GM12873 (cell line): ENCODE results near the gene FREM1.

Experiments used
- TF ChIP-seq, protein P1 (sequence below): IDR thresholded peaks from 2 replicates; pipeline ENCODE4 v1.5.1; 2012; ENCODE audit warnings: low read depth, mild to moderate bottlenecking, moderate library complexity, low read length, control low read depth; ENCODE audit not compliant: insufficient read depth; ENCODE audit errors: missing control alignments

Gene FREM1

GRCh38 chr9:14760060-14760459, 150.2 kb downstream of the FREM1 start:
- TF ChIP-seq, protein P1, sequence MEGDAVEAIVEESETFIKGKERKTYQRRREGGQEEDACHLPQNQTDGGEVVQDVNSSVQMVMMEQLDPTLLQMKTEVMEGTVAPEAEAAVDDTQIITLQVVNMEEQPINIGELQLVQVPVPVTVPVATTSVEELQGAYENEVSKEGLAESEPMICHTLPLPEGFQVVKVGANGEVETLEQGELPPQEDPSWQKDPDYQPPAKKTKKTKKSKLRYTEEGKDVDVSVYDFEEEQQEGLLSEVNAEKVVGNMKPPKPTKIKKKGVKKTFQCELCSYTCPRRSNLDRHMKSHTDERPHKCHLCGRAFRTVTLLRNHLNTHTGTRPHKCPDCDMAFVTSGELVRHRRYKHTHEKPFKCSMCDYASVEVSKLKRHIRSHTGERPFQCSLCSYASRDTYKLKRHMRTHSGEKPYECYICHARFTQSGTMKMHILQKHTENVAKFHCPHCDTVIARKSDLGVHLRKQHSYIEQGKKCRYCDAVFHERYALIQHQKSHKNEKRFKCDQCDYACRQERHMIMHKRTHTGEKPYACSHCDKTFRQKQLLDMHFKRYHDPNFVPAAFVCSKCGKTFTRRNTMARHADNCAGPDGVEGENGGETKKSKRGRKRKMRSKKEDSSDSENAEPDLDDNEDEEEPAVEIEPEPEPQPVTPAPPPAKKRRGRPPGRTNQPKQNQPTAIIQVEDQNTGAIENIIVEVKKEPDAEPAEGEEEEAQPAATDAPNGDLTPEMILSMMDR: no peak

GRCh38 chr9:14756291-14756690, 153.9 kb downstream of the FREM1 start:
- TF ChIP-seq, protein P1: no peak

GRCh38 chr9:14752871-14753270, 157.4 kb downstream of the FREM1 start:
- TF ChIP-seq, protein P1: no peak

DNA sequence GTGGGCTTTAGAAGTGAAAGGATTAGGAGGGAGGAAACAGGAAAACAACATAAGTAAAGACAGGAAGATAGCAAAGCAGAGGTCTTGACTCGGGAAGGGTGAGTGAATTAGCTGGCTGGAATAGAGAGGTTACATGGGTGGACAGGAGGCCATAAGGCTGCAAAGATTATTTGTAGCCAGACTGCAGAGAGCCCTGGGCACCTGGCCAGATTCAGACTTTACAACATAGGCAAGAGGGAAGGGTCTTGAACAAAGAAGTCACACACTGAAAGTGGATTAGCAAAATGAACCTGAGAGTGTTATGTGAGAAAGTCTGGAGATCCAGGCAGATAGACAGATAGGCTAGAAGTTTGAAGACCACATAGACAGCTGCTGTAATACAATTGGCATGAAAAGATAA, 158.0 kb downstream of the FREM1 start:
- TF ChIP-seq, protein P1: no peak

GRCh38 chr9:14750821-14751220, 159.4 kb downstream of the FREM1 start:
- TF ChIP-seq, protein P1: no peak

GRCh38 chr9:14749741-14750211, 160.5 kb downstream of the FREM1 start:
- TF ChIP-seq, protein P1: no peak

DNA sequence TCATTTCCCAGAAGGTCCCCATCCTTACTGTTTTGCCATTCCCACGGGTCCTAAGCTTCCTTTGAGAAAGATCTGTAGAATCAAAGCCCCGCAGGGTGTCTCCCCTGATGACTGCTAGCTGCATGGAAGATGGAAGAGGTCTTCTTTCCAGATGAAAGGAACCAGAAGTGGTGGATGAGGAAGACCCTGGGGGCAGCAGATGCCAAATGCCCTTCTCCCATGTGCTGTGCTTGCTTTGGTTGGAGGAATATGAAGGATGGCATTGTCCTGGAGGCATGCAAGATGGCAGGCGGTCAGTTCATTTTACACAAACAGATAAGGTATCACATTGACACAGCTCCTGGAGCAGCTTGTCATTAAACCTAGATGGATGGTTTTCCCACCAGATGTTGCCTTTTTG, 161.9 kb downstream of the FREM1 start:
- TF ChIP-seq, protein P1: no peak
